Umbilical cord (tissue), 2 donors: ENCODE data around the gene STXBP6. TPM values are rescaled to one million over a fixed set of nuclear protein-coding genes. Genes with fewer than 3 reads are reported as not detected.

Experiments
- DNase-seq: peaks from one replicate; pipeline ENCODE4 v3.0.0-alpha.2; 2015; ENCODE audit warnings: low spot score
- total RNA-seq: library from RNA; depleted of rRNA; stranded (reverse); fragments of >200 nt; gene quantifications from one replicate; pipeline ENCODE4 v1.2.3, GENCODE V29; 2014; ENCODE audit warnings: low replicate concordance; ENCODE audit not compliant: insufficient read depth

The STXBP6 gene
- total RNA-seq, 1 donor from 2014 or later = 78.7 TPM

DNA sequence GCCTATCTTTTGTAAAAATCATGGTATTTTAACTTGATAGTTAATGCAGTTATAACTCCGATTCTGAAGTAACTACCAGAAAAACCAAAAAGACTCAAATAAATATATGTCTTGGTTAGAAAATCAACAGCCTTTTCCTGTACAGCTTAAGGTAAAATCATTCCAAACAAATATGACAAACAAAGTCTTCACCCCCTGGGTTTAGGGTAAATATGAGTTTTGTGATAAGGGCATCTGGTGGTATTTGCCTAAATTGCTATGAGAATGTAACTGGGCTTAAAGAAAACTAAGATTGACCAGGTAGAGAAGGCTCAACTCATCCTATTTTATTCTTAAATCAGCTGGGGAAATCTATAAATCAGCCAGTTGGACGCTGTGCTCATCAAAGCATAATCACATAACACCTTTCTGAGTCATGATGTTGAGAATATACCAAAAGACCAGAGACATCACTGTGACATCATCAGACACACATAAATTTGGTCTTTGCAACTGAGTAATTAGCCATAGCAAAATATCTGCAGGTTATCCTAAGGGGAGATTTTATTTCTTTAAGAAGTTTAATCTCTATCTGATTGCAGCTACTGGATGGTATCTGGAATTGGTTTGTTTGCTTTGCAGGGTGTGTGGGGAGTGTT lies 133.9 kb downstream of the STXBP6 start:
- no peak for DNase-seq

DNA sequence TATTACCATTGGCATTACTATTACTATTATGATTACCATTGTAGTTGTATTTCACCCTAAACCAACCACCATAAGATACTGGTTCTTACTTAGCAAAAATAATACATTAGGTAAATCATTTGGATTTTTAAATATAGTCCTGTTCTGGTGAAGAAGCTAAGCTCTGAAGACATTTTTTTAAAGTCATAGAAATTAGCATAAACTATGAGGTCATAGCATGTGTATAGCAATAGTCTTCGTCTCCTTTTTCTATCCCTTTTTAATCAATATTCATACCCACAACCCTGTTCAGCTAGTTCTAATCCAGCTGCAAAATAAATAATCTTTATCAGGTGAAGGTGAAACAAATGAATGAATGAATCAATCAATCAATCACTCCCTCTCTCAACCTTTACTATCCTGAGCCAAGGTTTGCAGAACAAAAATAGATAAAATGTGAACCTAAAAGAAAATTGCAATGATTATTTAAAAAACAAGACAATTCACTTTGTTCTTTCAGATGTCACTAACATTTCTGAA lies 134.5 kb downstream of the STXBP6 start:
- no peak for DNase-seq

DNA sequence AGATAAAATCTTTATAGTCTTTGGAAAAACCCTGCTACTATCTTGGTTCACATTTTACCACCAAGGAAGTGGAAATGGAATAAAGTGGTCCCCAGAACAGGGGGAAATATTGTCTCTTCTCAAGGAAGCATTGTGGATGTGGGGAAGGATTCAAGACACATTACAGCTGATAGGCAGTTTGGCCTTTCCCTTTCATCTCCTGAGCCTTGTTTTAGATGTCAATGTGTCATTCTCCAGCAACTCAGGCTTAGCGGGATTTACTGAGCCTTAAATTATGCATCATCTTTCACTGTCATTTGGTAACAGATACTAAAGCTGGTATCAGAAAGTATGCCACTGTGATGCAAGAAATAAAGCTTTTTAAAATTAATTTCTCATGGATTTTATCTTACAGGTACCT lies 136.2 kb downstream of the STXBP6 start:
- peak; percentile 43 for DNase-seq

DNA sequence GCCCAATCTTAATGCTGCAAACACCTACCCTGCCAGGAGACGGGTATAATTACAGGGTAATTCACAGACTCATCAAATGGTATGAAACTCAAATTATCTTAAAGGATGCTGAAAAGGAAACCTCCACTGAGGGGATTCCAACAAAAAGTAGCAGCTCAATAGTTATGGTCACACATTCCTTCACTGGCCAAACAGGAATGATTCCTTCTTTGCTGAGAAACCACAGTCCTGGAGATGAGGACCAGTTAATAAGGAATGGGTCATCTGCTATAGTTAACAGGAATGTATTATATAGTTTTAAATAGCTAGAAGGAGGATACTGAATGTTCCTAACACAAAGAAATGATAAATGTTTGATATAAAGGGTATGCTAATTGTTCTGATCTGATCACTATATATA lies 136.9 kb downstream of the STXBP6 start:
- DNase-seq = no peak

DNA sequence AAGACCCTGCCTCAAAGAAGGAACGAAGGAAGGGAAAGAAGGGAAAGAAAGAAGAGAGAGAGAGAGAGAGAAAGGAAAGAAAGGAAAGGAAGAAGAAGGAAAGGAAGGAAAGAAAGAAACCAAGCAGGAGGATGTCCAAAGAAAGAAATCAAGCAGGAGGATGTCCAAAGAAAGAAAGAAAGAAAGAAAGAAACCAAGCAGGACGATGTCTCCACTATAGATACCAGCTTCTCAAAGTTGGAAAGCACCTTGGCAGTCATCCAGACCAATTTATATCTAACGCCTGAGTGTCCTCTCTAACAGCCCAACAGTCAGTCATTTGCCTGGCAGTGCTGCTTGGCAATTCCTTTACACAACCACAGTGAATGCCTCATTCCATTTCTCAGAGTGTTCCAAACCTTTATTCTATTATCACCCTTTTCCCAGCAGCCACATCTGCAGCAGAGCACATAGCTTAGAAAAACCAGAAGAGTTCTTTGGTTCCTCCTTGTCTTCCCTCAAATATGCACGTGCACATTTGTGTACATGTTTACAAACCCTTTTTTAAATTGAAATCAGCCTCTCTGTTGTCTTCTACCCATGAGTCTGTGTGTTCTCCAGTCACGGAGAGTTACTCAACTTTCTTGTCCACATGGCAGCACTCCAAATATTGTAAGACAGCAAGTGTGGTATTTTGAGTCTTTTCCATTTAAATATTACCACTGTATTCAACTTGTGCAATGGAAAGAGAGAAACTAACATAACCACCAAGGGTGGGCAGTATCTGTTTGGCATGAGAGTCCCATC lies 138.4 kb downstream of the STXBP6 start:
- DNase-seq = peak; percentile 78

DNA sequence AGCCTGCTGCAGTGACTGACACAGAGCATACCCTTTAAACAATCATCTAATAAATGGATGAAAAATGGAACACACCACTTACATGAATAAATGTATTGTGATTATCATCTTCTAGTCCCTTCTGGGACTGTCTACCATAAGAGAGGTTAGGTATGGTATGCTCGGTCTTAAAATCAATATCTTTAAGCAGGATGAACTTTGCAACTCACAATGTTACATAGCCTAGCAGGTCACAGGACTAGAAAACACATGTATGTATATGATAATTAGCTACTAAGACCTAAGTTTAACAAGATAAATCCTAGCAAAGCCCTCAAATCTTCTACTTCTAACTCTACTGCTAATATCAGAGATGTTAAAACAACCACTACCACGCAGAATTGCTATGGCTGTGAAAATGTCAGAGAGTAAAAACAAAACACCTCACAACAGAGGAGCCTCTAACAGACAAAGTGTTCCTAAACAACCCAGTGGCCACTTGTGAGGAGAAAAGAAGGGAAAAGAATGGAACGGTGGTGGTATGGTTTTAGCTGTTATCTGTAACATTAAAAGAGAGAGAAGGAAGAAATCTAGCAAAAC lies 139.4 kb downstream of the STXBP6 start:
- no peak for DNase-seq

DNA sequence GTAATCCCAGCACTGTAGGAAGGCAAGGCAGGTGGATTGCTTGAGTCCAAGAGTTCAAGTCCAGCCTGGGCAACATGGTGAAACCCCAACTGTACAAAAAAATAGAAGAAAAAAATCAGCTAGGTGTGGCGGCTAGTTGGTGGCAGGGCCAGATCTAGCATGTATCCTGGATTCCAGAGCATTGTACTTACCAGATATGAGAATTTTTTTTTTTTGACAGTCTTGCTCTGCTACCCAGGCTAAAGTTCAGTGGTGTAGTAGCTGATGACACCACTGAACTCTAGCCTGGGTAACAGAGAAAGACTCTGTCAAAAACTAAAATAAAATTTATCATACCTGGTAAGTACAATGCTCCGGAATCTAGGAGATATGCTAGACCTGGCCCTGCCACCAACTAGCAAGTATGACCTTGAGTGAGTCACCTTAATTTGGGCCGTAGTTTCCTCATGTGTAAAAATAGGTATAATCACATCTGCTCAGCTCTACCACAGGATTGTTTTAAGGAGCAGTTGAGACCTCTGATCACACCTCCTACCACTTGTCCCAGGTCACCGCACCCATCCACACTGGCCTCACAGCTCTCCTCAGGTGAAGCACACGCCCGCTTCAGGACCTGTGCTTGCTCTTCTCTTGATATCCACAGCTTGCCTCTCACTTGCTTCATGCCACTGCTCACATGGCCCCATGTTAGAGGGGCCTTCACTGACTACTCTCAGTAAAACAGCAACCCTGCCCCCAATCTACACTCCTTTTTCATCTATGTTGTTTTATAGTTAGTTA lies 140.2 kb downstream of the STXBP6 start:
- DNase-seq = no peak

DNA sequence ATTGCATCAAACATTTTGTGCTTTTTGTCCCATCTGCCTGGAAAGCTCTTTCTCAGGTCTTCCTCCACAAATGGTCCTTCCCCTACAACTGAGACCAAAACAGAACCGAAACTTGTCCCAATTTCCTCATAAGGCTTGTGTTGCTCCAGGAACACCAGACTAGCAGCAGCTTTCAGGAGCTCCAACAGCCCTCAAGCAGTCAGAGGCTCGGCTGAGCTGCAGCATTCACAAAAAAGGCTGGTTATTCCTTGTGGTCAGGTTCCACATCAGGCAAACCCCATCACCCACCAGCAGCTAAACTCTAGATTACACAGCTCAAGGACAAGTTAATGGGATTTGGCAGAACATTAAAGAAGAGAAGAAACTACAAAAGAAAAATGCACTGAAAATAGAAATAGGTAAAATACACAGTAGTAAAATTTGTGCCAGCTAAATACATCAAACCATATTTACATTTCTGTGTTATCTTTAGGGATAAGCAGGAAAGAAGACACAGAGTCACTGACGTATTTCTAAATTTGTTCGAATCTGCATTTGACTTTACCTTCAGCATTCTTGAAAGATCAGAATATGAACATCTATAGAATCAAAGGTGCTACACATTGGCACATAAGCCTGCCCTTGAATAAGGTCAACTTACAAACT lies 141.2 kb downstream of the STXBP6 start:
- DNase-seq = peak; percentile 66

DNA sequence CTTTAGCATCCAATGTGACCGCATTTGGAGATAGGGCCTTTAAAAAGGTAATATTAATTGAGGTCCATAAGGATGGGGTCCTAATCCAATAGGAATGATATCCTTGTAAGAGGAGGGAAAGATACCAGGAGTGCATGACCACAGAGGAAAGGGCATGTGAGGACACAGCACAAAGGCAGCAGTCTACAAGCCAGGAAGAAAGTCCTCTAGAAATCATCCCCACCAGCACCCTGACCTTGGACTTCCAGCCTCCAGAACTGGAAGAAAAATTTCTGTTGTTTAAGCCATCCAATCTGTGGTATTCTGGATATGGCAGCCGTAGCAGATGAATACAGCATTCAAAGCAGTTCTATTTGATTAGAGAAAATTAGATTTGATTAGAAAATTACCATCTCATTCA lies 145.4 kb downstream of the STXBP6 start:
- DNase-seq = no peak

DNA sequence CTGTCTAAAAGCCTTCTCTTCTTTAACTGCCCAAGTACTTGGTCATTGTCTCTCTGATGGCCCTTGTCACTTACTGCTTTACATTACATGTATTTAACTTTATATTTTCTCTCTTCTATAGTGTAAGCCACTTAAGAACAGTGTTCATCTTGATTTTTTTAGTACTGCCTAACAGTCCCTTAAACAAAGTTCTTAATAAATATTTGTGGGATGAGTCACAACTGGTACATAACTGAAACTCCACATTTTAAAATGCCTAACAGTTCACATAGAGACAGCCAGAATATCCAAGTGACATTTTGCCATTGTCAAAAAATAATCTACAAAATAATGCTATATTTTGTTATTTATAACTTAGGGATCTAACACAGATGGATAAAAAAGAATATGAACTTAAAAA lies 146.6 kb downstream of the STXBP6 start:
- peak; percentile 70 for DNase-seq

DNA sequence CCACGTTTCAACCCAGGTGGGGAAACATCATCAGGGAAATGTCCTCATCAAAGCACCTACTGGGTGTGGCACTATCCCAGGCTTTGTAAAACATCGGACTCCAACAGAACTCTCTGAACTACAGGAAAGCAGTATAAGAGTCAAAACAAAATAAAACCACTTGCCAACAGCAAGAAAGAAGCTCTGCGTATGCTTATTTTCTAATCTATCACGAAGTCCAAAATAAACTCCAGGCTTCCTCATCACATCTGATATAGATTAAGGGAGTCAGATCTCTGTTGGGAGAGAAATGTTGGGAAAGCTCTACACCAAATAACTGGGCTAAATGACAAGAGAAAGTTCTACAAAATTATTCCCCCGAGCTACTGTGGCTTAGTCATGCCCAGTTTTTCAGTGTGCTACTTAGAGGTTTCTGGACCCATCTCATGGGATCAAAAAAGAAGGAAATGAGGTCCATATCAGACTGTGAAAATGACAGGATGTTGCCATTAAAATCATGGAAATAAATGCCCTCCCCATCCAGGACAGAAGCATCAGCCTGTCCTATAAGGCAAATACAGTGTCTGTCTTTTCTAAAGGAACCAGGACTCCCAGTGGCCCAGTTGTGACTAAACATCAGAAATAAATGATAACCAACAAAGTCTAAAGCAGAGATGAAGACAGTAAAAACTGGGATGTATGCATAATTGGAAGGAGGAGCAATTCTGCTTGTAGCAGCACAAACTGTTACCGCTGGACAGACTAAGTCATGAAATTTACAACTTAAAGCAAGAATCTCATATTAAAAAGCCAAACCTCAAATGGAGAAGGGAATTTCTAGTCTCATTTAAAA lies 149.5 kb downstream of the STXBP6 start:
- peak; percentile 76 for DNase-seq

DNA sequence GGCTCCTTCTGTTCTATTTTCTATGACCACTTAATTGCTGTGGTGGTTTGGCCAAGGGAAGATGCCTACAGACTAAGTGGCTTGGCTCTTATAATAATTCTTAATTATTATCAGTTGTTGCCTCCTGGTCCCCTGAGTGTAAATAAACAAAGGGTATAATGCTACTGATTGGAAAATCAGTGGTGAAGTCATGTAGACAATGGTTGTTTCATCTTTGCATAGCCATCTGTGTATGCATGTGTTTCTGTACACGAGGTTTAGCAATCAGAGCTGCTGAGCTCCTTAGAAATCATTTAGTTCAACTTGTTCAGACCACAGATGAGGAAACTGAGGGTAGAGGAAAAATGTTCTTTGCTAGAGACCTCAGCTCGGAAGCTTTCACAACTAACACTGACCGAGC lies 152.2 kb downstream of the STXBP6 start:
- DNase-seq = no peak

DNA sequence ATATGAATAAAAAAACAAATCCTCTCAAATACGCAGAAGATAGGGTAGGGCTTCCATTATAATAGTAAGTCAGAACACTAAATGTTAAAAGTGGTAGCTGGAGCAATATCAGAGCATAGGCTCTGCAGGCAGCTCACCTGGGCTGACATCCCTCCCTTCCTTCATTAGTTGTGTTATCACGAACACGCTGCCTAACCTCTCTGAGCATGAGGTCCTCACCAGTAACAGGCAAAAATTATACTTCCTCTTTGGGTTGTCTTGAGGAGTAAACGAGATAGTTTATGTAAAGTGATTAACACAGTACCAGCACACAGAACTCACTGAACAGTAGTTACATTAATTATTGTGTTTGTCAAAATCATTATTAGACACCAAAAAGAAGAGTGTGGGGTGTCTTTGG lies 154.3 kb downstream of the STXBP6 start:
- DNase-seq = no peak

DNA sequence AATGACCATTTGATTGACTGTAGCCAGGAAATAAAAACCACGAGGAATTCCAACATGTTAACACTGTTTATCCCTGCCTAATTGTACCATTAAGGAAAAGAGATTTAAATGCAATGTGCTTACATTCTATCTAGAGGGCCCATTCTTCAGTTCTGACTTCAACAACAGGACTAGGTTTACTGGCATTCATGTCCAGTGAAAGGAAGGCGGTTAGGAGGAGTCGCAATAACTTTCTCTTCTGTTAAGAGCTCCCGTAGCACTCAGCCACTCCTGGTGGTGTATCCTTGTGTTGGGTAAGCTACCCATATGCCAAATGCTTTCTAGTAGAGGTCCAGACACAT lies 154.7 kb downstream of the STXBP6 start:
- DNase-seq = no peak

DNA sequence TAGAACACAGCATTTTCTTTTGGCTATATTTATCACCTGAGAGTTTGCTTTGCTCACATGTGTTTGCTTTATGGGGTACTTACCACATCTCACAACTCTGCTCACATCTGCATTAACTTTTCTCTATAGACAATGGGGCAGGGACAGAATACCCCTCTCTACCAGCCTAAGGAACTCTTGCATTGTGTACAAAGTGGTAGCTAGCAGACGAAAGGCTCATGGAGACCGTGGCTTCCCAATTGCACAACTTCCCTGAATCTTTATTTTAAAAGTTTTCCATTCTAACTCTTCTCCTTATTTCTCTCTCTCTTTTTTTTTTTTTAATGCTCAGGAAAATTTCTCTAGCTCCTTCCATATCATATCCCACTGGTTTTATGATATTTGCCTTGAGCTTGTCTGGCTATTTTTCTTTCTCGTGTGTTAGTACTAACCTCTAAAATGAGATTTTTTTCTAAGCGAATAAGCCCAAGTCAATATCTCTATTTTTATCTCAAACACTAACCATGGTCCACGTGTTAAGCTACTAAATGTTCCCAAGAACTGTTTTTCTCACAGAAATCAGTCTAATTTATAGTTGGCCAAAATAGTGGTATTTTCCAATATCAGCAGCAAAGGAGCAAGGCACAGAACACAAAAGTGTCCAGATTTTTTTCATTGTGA lies 155.2 kb downstream of the STXBP6 start:
- no peak for DNase-seq

DNA sequence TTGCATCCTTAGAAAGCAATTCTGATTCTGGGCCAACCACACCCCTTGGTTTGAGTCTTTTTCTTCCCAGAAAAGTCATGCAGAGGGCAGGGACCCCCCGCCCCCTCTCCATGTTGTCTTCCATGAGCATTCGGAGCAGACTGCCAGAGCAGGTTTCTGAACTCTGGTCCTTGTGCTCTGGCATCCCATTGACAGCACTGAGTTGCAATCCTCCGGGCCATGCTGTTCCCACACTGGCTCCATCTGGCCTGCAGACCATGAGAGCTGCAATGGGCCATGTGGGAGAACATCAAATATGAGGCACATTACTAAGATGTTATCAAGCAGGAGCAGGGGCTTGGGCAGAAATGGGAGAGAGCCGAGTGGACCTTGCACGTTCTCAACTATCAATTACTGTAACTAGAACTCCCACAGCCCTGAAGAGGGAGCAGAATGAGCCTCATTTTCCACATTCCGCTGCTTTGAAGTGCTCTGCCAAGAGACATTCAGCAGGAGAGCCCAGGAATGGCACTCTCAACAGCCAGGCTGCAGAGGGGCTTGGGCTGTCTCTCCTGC lies 157.4 kb downstream of the STXBP6 start:
- no peak for DNase-seq

DNA sequence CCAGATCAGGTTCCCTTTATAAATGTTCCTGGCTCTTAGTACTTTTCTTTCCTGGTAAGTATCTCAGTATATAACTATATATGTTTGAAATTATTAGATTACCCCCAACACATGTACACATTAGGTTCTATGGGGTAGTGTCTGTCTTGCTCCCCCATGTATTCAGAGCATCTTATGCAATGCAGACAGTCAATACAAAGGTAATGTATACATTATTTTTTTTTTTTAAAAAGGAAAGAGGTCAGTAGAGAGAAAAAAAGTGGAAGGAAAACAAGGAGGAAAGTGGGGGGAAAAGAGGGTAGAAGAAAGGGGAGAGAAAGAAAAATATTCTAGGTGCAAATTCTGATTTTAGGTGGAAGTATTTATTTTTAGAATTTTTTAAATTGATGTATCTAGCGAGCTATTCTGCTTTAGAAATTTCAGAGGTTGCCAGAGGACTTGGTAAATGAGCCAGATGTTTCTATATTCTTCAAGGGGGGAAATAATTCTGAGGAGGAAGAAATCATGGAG lies 157.9 kb downstream of the STXBP6 start:
- DNase-seq = no peak

DNA sequence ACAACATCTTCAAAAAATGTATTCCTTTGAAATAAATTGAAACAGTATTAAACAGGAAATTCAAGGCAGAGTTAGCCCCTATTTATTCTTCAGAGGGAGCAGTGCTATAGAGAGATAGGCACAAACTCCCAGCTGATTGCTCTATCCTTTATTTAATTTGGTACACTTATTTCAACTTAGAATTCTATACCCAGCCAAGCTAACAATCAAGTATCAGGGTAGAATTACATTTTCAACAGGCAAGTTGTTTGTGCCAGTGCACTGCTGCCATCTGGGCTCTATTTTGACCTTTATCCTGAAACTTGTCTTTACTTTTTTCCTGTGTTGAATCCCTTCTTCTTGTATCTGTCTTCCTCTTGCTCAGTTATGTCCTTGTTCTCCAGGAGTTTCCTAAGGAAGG lies 159.2 kb downstream of the STXBP6 start:
- no peak for DNase-seq

DNA sequence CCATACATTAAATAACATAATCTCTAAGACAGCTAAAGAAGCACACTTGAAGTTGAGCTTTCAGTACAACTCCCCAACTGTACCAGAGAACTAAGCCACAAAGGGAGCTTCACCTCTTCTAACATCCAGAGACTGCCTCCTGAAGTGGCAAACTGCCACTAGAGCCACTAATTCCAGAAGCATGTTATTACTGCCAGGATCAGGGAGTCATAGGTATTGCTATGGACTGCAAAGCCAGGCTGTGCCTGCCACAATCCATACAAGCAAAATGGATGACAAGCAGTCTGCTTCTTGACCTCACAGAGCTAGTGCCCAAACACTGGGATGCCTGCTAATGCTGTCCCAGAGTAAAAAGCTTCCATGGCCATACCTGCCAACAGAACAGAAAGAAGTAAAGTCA lies 160.1 kb downstream of the STXBP6 start:
- DNase-seq = no peak

DNA sequence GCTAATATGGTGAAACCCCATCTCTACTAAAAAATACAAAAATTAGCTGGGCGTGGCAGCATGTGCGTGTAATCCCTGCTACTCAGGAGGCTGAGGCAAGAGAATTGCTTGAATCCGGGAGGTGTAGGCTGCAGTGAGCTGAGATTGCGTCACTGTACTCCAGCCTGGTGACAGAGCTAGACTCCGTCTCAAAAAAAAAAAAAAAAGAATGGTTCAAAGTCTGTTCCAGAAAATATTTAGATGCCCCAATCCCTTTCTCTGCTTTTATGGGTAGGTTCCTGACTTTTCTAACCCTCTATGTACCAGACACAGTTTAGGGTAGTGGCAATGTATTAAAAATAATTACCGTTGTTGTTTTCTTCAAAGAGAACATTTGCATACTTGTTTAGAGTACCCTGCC lies 161.4 kb downstream of the STXBP6 start:
- DNase-seq = no peak
